NCI-H2107 treated with DMSO at 0.1 percent for 48 hours (cell line): ENCODE measurements around the gene RNF41.
"Not testable (repeated sequence)": the region's sequence is repeated elsewhere in the genome, so short reads cannot be mapped to it uniquely, and the experiment has no call there.

Experiments used
- DNase-seq: peaks from one replicate; lab custom pipeline; 2025; ENCODE audit not compliant: unreplicated experiment; lab: John Stamatoyannopoulos, UW

The RNF41 gene

GRCh38 chr12:56221757-56222530, at the start of gene RNF41:
Gene RNF41 (minus strand): TSS chr12:56221922. CDS start chr12:56214047, 7,875 bp downstream.
- peak; percentile 93 for DNase-seq

GRCh38 chr12:56271031-56271430, 49.3 kb upstream of the RNF41 start:
- no peak for DNase-seq

GRCh38 chr12:56267443-56268071, 45.8 kb upstream of the RNF41 start:
- no peak for DNase-seq

- DNase-seq = peak; percentile 80
Measured at GRCh38 chr12:56266693-56267442, 45.1 kb upstream of the RNF41 start, which contains the start of gene COQ10A. Gene COQ10A (plus strand): TSS chr12:56266942. CDS start chr12:56267119, 177 bp downstream.

GRCh38 chr12:56266068-56266692, 44.5 kb upstream of the RNF41 start:
- not testable (repeated sequence) for DNase-seq

GRCh38 chr12:56262955-56263354, 41.2 kb upstream of the RNF41 start:
- DNase-seq = not testable (repeated sequence)

- DNase-seq = no peak
Measured at GRCh38 chr12:56261503-56262232, 39.9 kb upstream of the RNF41 start.

- no peak for DNase-seq
Measured at GRCh38 chr12:56260921-56261320, 39.2 kb upstream of the RNF41 start.

GRCh38 chr12:56260380-56260779, 38.7 kb upstream of the RNF41 start:
- DNase-seq = no peak

GRCh38 chr12:56258820-56259183, 37.1 kb upstream of the RNF41 start:
- no peak for DNase-seq

GRCh38 chr12:56258068-56258819, 36.5 kb upstream of the RNF41 start, which contains the start of gene ANKRD52:
Gene ANKRD52 (minus strand): TSS chr12:56258384. CDS start chr12:56258269, 115 bp downstream.
- peak; percentile 69 for DNase-seq

- DNase-seq = peak; percentile 50
Measured at GRCh38 chr12:56257491-56258067, 35.9 kb upstream of the RNF41 start.

- no peak for DNase-seq
Measured at GRCh38 chr12:56257071-56257470, 35.3 kb upstream of the RNF41 start.

- no peak for DNase-seq
Measured at GRCh38 chr12:56256326-56256960, 34.7 kb upstream of the RNF41 start.

GRCh38 chr12:56255671-56256070, 33.9 kb upstream of the RNF41 start:
- no peak for DNase-seq

GRCh38 chr12:56253091-56253490, 31.4 kb upstream of the RNF41 start:
- no peak for DNase-seq

- no peak for DNase-seq
Measured at GRCh38 chr12:56252649-56253048, 30.9 kb upstream of the RNF41 start.

GRCh38 chr12:56248711-56249110, 27.0 kb upstream of the RNF41 start:
- DNase-seq = no peak

- DNase-seq = no peak
Measured at GRCh38 chr12:56247923-56248322, 26.2 kb upstream of the RNF41 start.
